RPMI7951 (cell line): ENCODE measurements around the gene OR4K5. TPM values are rescaled to one million over a fixed set of nuclear protein-coding genes. Genes with fewer than 3 reads are reported as not detected.
"Not testable (repeated sequence)": the region's sequence is repeated elsewhere in the genome, so short reads cannot be mapped to it uniquely, and the experiment has no call there.

Experiments
- DNase-seq: peaks from one replicate; pipeline ENCODE4 v3.0.0-alpha.2; 2012; ENCODE audit warnings: low read depth
- total RNA-seq: library from RNA; depleted of rRNA; stranded (reverse); fragments of >200 nt; shearing (Covaris generic); gene quantifications from 2 replicates; pipeline ENCODE4 v1.2.3, GENCODE V29; 2014; rRNA removed

The OR4K5 gene
- not detected in 2 replicates for total RNA-seq

- DNase-seq, result peak; percentile 21
These were observed at the start of gene OR4K5 for GRCh38 chr14:19920021-19920657. Gene OR4K5 (plus strand): TSS chr14:19920607. CDS start chr14:19920607, 0 bp downstream.

GRCh38 chr14:19873178-19873577, 47.2 kb upstream of the OR4K5 start:
- DNase-seq, result no peak

- DNase-seq, result no peak
These were observed 45.6 kb upstream of the OR4K5 start, which contains the start of gene OR4K2 for GRCh38 chr14:19874842-19875241. Gene OR4K2 (plus strand): TSS chr14:19875142. CDS start chr14:19876268, 1,126 bp downstream.

- DNase-seq, result peak; percentile 50
These were observed 42.3 kb upstream of the OR4K5 start for GRCh38 chr14:19878029-19878642.

- DNase-seq, result no peak
These were observed 25.1 kb upstream of the OR4K5 start for GRCh38 chr14:19895282-19895681.

- no peak for DNase-seq
These were observed 19.4 kb upstream of the OR4K5 start for GRCh38 chr14:19900999-19901398.

- DNase-seq, result no peak
These were observed 18.0 kb upstream of the OR4K5 start for GRCh38 chr14:19902409-19902808.

- no peak for DNase-seq
These were observed 13.7 kb upstream of the OR4K5 start for GRCh38 chr14:19906665-19907064.

- no peak for DNase-seq
These were observed 9.3 kb upstream of the OR4K5 start for GRCh38 chr14:19911114-19911513.

- no peak for DNase-seq
These were observed 3.2 kb upstream of the OR4K5 start for GRCh38 chr14:19917243-19917642.

GRCh38 chr14:19917955-19918518, 2.4 kb upstream of the OR4K5 start:
- no peak for DNase-seq

- DNase-seq, result no peak
These were observed 1.7 kb upstream of the OR4K5 start for GRCh38 chr14:19918553-19919264.

- no peak for DNase-seq
These were observed 10.2 kb downstream of the OR4K5 start, which contains the start of gene OR4K1 for GRCh38 chr14:19930617-19931016. Gene OR4K1 (plus strand): TSS chr14:19930917. CDS start chr14:19935667, 4,750 bp downstream.

GRCh38 chr14:19941668-19942067, 21.3 kb downstream of the OR4K5 start:
- no peak for DNase-seq

GRCh38 chr14:19947413-19948090, 27.1 kb downstream of the OR4K5 start:
- DNase-seq, result peak; percentile 68

- peak; percentile 36 for DNase-seq
These were observed 28.8 kb downstream of the OR4K5 start for GRCh38 chr14:19949218-19949617.

- not testable (repeated sequence) for DNase-seq
These were observed 49.3 kb downstream of the OR4K5 start for GRCh38 chr14:19969735-19970134.
